Neural progenitor cell (in vitro differentiated cells): ENCODE data around the gene CTAGE9. TPM values are rescaled to one million over a fixed set of nuclear protein-coding genes. Genes with fewer than 3 reads are reported as not detected.
A peak's percentile ranks its signal among the peaks of the same experiment; 100 is the strongest.

ENCODE experiments used
- DNase-seq: peaks from one replicate; pipeline ENCODE4 v3.0.0-alpha.2; 2016; ENCODE audit warnings: low spot score
- H2AFZ ChIP-seq: fragments of 200-600 bp; sonication (generic); replicated peaks from 2 replicates; pipeline ENCODE4 v1.6.1; 2016; ENCODE audit warnings: antibody characterized with exemption
- H3F3A ChIP-seq: fragments of 200-600 bp; sonication (generic); 2 replicates; pipeline ENCODE4 v1.6.1; 2016; ENCODE audit warnings: antibody characterized with exemption, low read depth
- H3K27ac ChIP-seq: fragments of 200-600 bp; sonication (generic); 2 replicates; pipeline ENCODE4 v1.5.1; 2016; ENCODE audit warnings: mild to moderate bottlenecking
- H3K27me3 ChIP-seq: fragments of 200-600 bp; sonication (generic); 2 replicates; pipeline ENCODE4 v1.6.1; 2016; ENCODE audit warnings: mild to moderate bottlenecking, moderate library complexity
- H3K36me3 ChIP-seq: fragments of 200-600 bp; sonication (generic); 2 replicates; pipeline ENCODE4 v1.5.1; 2016
- H3K4me1 ChIP-seq: fragments of 200-600 bp; sonication (generic); 2 replicates; pipeline ENCODE4 v1.6.1; 2016; ENCODE audit warnings: mixed run types
- H3K4me2 ChIP-seq: fragments of 200-600 bp; sonication (generic); 2 replicates; pipeline ENCODE4 v1.6.1; 2016
- H3K4me3 ChIP-seq: fragments of 200-600 bp; sonication (generic); 2 replicates; pipeline ENCODE4 v1.5.1; 2016
- H3K79me2 ChIP-seq: fragments of 200-600 bp; sonication (generic); 2 replicates; pipeline ENCODE4 v1.6.1; 2016; ENCODE audit warnings: low read depth
- H3K9ac ChIP-seq: fragments of 200-600 bp; sonication (generic); 2 replicates; pipeline ENCODE4 v1.6.1; 2016
- H3K9me3 ChIP-seq: fragments of 200-600 bp; sonication (generic); 2 replicates; pipeline ENCODE4 v1.5.1; 2016; ENCODE audit warnings: low read depth
- H4K20me1 ChIP-seq: fragments of 200-600 bp; sonication (generic); 2 replicates; pipeline ENCODE4 v1.6.1; 2016; ENCODE audit warnings: low read depth
- H3K27ac Mint-ChIP-seq: 3 replicates; pipeline ENCODE4 v1.8.0; 2021; ENCODE audit warnings: mixed read lengths
- H3K27me3 Mint-ChIP-seq: 2 replicates; pipeline ENCODE4 v1.8.0; 2022; ENCODE audit warnings: low read depth, mild to moderate bottlenecking, inconsistent platforms, moderate library complexity, mixed read lengths; ENCODE audit not compliant: insufficient read depth
- H3K36me3 Mint-ChIP-seq: 3 replicates; pipeline ENCODE4 v1.8.0; 2021; ENCODE audit warnings: mixed read lengths
- H3K4me1 Mint-ChIP-seq: 3 replicates; pipeline ENCODE4 v1.8.0; 2021; ENCODE audit warnings: mixed read lengths
- H3K4me3 Mint-ChIP-seq: 3 replicates; pipeline ENCODE4 v1.8.0; 2021; ENCODE audit warnings: mild to moderate bottlenecking, moderate library complexity, mixed read lengths
- H3K9me3 Mint-ChIP-seq: 3 replicates; pipeline ENCODE4 v1.8.0; 2020; ENCODE audit warnings: mixed read lengths
- EZH2 ChIP-seq: fragments of 200-600 bp; sonication (generic); IDR thresholded peaks from 2 replicates; pipeline ENCODE4 v1.6.1; 2017; ENCODE audit warnings: antibody characterized with exemption, mild to moderate bottlenecking, moderate library complexity
- EZH2phosphoT487 ChIP-seq: fragments of 200-600 bp; sonication (generic); IDR thresholded peaks from 2 replicates; pipeline ENCODE4 v1.6.1; 2017; ENCODE audit warnings: antibody characterized with exemption
- total RNA-seq: library from RNA; depleted of rRNA; stranded (reverse); fragments of >200 nt; gene quantifications from 2 replicates; pipeline ENCODE4 v1.2.3, GENCODE V29; 2015; ENCODE audit warnings: low replicate concordance
- TF ChIP-seq, protein P1 (sequence below): fragments of 200-600 bp; sonication (generic); IDR thresholded peaks from 2 replicates; pipeline ENCODE4 v1.5.1; 2017; ENCODE audit warnings: antibody characterized with exemption, mild to moderate bottlenecking

The CTAGE9 gene
- total RNA-seq, 1 donor from 2014 or later = not detected

GRCh38 chr6:131673184-131673583 lies 37.6 kb downstream of the CTAGE9 start:
- DNase-seq = no peak
- Histone ChIP-seq H3K27me3 (no peaks in the 10 kb centered on the region), H3K9me3 (no peaks in the 10 kb centered on the region), H2AFZ (no peak overlapping the region), H3K4me1 (no peaks in the 10 kb centered on the region), H3K36me3 (no peaks in the 10 kb centered on the region), H3K79me2 (no peaks in the 10 kb centered on the region), H3K9ac (no peak overlapping the region), H3K4me3 (no peak overlapping the region), H4K20me1 (no peaks in the 10 kb centered on the region), H3F3A (no peaks in the 10 kb centered on the region), H3K4me2 (no peak overlapping the region), H3K27ac (no peak overlapping the region)
- Mint-ChIP-seq H3K27ac (no peak overlapping the region), H3K27me3 (peaks cover 3% of the 10 kb centered on the region), H3K36me3 (no peaks in the 10 kb centered on the region), H3K4me3 (no peak overlapping the region), H3K4me1 (peaks cover under 1% of the 10 kb centered on the region), H3K9me3 (no peaks in the 10 kb centered on the region)
- no peak for TF ChIP-seq EZH2

DNA sequence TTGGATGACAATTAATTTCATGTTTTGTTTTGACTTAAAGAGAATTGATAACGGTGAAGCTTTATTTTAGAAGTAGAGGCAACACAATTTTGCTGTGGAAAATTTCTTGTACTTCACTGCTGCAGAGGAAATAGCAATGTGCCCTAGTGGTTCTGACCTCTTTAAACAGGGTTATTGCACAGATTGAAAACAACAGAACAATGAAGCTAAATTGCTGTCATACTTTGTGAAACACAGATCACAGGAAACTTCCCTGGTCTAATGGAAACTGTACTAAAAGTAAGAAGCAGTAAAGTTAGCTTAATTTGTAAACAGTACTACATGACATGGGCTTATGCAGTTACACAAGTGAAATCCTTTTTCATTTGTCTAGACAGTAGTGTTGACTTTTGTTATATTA lies 40.9 kb downstream of the CTAGE9 start:
- no peak overlapping the region for H2AFZ ChIP-seq
- Mint-ChIP-seq H3K36me3 (no peaks in the 10 kb centered on the region), H3K9me3 (no peaks in the 10 kb centered on the region), H3K27me3 (peaks cover 3% of the 10 kb centered on the region), H3K4me3 (no peak overlapping the region), H3K4me1 (peaks cover 3% of the 10 kb centered on the region), H3K27ac (no peak overlapping the region)
- no peaks in the 10 kb centered on the region for H4K20me1 ChIP-seq
- H3K9me3 ChIP-seq = no peaks in the 10 kb centered on the region
- H3F3A ChIP-seq = no peaks in the 10 kb centered on the region
- H3K79me2 ChIP-seq = no peaks in the 10 kb centered on the region
- peak overlapping the region; percentile 34 for H3K9ac ChIP-seq
- TF ChIP-seq, protein P1, sequence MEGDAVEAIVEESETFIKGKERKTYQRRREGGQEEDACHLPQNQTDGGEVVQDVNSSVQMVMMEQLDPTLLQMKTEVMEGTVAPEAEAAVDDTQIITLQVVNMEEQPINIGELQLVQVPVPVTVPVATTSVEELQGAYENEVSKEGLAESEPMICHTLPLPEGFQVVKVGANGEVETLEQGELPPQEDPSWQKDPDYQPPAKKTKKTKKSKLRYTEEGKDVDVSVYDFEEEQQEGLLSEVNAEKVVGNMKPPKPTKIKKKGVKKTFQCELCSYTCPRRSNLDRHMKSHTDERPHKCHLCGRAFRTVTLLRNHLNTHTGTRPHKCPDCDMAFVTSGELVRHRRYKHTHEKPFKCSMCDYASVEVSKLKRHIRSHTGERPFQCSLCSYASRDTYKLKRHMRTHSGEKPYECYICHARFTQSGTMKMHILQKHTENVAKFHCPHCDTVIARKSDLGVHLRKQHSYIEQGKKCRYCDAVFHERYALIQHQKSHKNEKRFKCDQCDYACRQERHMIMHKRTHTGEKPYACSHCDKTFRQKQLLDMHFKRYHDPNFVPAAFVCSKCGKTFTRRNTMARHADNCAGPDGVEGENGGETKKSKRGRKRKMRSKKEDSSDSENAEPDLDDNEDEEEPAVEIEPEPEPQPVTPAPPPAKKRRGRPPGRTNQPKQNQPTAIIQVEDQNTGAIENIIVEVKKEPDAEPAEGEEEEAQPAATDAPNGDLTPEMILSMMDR = no peak
- TF ChIP-seq EZH2 (no peak), EZH2phosphoT487 (no peak)
- no peak overlapping the region for H3K4me3 ChIP-seq
- no peaks in the 10 kb centered on the region for H3K4me1 ChIP-seq
- no peak overlapping the region for H3K4me2 ChIP-seq
- H3K36me3 ChIP-seq = no peaks in the 10 kb centered on the region
- no peak for DNase-seq
- H3K27ac ChIP-seq = no peak overlapping the region
- H3K27me3 ChIP-seq = no peaks in the 10 kb centered on the region

- Histone ChIP-seq H3K9ac (no peak overlapping the region), H4K20me1 (no peaks in the 10 kb centered on the region), H2AFZ (no peak overlapping the region), H3F3A (no peaks in the 10 kb centered on the region), H3K36me3 (no peaks in the 10 kb centered on the region), H3K4me1 (no peaks in the 10 kb centered on the region), H3K27ac (no peak overlapping the region), H3K27me3 (no peaks in the 10 kb centered on the region), H3K9me3 (no peaks in the 10 kb centered on the region), H3K4me3 (no peak overlapping the region), H3K4me2 (no peak overlapping the region), H3K79me2 (no peaks in the 10 kb centered on the region)
- no peak for DNase-seq
- Mint-ChIP-seq H3K27ac (no peak overlapping the region), H3K36me3 (no peaks in the 10 kb centered on the region), H3K27me3 (no peaks in the 10 kb centered on the region), H3K4me1 (peaks cover 3% of the 10 kb centered on the region), H3K4me3 (no peak overlapping the region), H3K9me3 (no peaks in the 10 kb centered on the region)
- TF ChIP-seq, protein P1 = no peak
- TF ChIP-seq EZH2phosphoT487 = no peak
- TF ChIP-seq EZH2 = no peak
These were observed 47.1 kb downstream of the CTAGE9 start for GRCh38 chr6:131663578-131664165.

GRCh38 chr6:131660195-131660594 lies 50.6 kb downstream of the CTAGE9 start:
- H3K27ac ChIP-seq = no peak overlapping the region
- H3K4me1 Mint-ChIP-seq = no peaks in the 10 kb centered on the region
- no peak overlapping the region for H3K27ac Mint-ChIP-seq
- DNase-seq = no peak
- H3K4me3 Mint-ChIP-seq = no peak overlapping the region
- H3K4me3 ChIP-seq = no peak overlapping the region
- TF ChIP-seq EZH2phosphoT487 (no peak), EZH2 (no peak)
- TF ChIP-seq, protein P1 = no peak
- peaks cover 2% of the 10 kb centered on the region for H3K27me3 Mint-ChIP-seq
- no peaks in the 10 kb centered on the region for H4K20me1 ChIP-seq
- H3F3A ChIP-seq = no peaks in the 10 kb centered on the region
- H3K36me3 ChIP-seq = no peaks in the 10 kb centered on the region
- no peak overlapping the region for H3K9ac ChIP-seq
- H3K79me2 ChIP-seq = no peaks in the 10 kb centered on the region
- H3K27me3 ChIP-seq = no peaks in the 10 kb centered on the region
- no peak overlapping the region for H2AFZ ChIP-seq
- H3K9me3 ChIP-seq = no peaks in the 10 kb centered on the region
- no peaks in the 10 kb centered on the region for H3K4me1 ChIP-seq
- H3K9me3 Mint-ChIP-seq = no peaks in the 10 kb centered on the region
- no peak overlapping the region for H3K4me2 ChIP-seq
- H3K36me3 Mint-ChIP-seq = no peaks in the 10 kb centered on the region

Other genes with a start within 250 kb of the CTAGE9 start
- gene ARG1, start 137.8 kb downstream of the CTAGE9 start, total RNA-seq = not detected in 2 replicates
- 28.2 and 37.3 TPM in 2 replicates for gene MED23, start 82.8 kb downstream of the CTAGE9 start, total RNA-seq
- 0.09 and 0.50 TPM in 2 replicates for gene ENPP3, start 73.7 kb downstream of the CTAGE9 start, total RNA-seq
- gene OR2A4, start 9.6 kb downstream of the CTAGE9 start, total RNA-seq = 0.82 TPM in 1 of 2 replicates, not detected in the other
- gene ENPP1, start 97.0 kb upstream of the CTAGE9 start, total RNA-seq = 7.8 and 9.7 TPM in 2 replicates
- gene CCN2, start 240.4 kb upstream of the CTAGE9 start, total RNA-seq = 46.7 and 54.5 TPM in 2 replicates